ENCODE results near the gene ZDHHC1.
A peak's percentile ranks its signal among the peaks of the same experiment; 100 is the strongest.

DNA sequence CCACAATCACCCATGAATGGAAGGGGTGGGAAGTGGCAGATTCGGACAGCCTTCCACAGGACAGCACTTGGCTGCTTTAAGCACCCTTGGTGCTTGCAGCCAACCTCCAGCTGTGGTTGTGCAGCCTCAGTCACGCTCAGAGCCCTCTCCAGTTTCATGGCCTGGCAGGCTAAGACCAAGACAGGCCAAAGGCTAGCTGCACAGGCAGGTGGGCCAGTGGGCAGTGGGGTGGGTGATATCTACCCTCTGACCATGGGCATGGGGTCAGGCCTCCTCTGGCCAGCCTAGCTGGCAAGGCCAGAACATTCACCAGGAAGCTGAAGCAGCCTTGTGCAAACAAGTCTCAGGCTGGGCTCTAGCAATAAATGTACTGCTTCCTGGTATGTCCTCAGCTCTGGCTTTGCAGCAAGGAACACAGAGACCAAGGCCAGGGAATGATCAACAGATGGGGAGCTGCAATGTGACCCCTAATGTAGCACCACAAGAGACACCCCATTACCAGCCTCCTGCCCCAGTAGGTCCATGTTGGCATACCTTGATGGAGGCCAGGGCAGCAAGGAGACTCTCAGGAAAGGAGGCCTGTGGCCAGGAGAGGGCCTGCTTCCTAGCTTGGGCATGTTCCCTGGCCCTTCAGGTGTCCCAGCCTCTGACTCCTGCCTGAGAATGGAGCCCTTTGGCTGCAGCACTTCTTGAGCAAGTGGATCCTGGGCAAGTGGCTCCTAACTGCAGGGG lies 35.6 kb upstream of the ZDHHC1 start:
- TF ChIP-seq, protein P1, sequence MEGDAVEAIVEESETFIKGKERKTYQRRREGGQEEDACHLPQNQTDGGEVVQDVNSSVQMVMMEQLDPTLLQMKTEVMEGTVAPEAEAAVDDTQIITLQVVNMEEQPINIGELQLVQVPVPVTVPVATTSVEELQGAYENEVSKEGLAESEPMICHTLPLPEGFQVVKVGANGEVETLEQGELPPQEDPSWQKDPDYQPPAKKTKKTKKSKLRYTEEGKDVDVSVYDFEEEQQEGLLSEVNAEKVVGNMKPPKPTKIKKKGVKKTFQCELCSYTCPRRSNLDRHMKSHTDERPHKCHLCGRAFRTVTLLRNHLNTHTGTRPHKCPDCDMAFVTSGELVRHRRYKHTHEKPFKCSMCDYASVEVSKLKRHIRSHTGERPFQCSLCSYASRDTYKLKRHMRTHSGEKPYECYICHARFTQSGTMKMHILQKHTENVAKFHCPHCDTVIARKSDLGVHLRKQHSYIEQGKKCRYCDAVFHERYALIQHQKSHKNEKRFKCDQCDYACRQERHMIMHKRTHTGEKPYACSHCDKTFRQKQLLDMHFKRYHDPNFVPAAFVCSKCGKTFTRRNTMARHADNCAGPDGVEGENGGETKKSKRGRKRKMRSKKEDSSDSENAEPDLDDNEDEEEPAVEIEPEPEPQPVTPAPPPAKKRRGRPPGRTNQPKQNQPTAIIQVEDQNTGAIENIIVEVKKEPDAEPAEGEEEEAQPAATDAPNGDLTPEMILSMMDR (IDR thresholded peaks at IDR 0.05): no peak
- TF ChIP-seq POLR2A (IDR thresholded peaks at IDR 0.05): peak; percentile 21
- peak in 2 of 3 donors; percentile 39 to 64 for TF ChIP-seq POLR2AphosphoS5 (IDR thresholded peaks at IDR 0.05)
